PC-9 (cell line): ENCODE results near the gene ARHGDIG. TPM values are rescaled to one million over a fixed set of nuclear protein-coding genes. Genes with fewer than 3 reads are reported as not detected.
"Not testable (repeated sequence)": the region's sequence is repeated elsewhere in the genome, so short reads cannot be mapped to it uniquely, and the experiment has no call there.

ENCODE experiments used
- BruUV-seq: library from RNA; stranded (reverse); fragments of 400-500 nt; replicated peaks from 2 replicates; lab custom pipeline; 2021; lab: Mats Ljungman, UMichigan
- CTCF ChIA-PET: fragments of 300-600 bp; sonication (Branson Sonifier 250); formaldehyde crosslinking; loops from one replicate; lab custom pipeline; 2022; ENCODE audit warnings: antibody characterized with exemption; lab: Charles Lee
- POLR2A ChIA-PET: fragments of 300-600 bp; sonication (Branson Sonifier 250); formaldehyde crosslinking; loops from one replicate; lab custom pipeline; 2022; ENCODE audit warnings: antibody characterized with exemption; ENCODE audit not compliant: unreplicated experiment; lab: Charles Lee
- DNase-seq, 2 experiments: peaks; one replicate each; pipeline versions ENCODE4 v3.0.0 to v3.0.0-alpha.2; 2015 to 2022; ENCODE audit warnings: mixed read lengths in 1 of 2
- H2AFZ ChIP-seq: fragments of 200-600 bp; sonication (generic); 2 replicates; pipeline ENCODE4 v1.8.1; 2017; ENCODE audit warnings: antibody characterized with exemption
- H3F3A ChIP-seq: fragments of 200-600 bp; sonication (generic); 2 replicates; pipeline ENCODE4 v1.8.1; 2017; ENCODE audit warnings: antibody characterized with exemption, mild to moderate bottlenecking, low read depth; ENCODE audit not compliant: insufficient read depth
- H3K27ac ChIP-seq: fragments of 200-600 bp; sonication (generic); 2 replicates; pipeline ENCODE4 v1.6.1; 2016; ENCODE audit warnings: mixed run types
- H3K27me3 ChIP-seq: fragments of 200-600 bp; sonication (generic); 2 replicates; pipeline ENCODE4 v1.6.1; 2016; ENCODE audit warnings: low read depth, mixed run types; ENCODE audit not compliant: insufficient read depth
- H3K36me3 ChIP-seq: fragments of 200-600 bp; sonication (generic); 2 replicates; pipeline ENCODE4 v1.6.1; 2016; ENCODE audit warnings: low read depth, mixed run types
- H3K4me1 ChIP-seq: fragments of 200-600 bp; sonication (generic); replicated peaks from 2 replicates; pipeline ENCODE4 v1.6.1; 2016; ENCODE audit warnings: mixed run types; ENCODE audit not compliant: insufficient read depth
- H3K4me2 ChIP-seq: fragments of 200-600 bp; sonication (generic); 2 replicates; pipeline ENCODE4 v1.6.1; 2017; ENCODE audit warnings: mixed run types
- H3K4me3 ChIP-seq: fragments of 200-600 bp; sonication (generic); 2 replicates; pipeline ENCODE4 v1.6.1; 2016; ENCODE audit warnings: mixed run types
- H3K79me2 ChIP-seq: fragments of 200-600 bp; sonication (generic); 2 replicates; pipeline ENCODE4 v1.6.1; 2017; ENCODE audit warnings: low read depth, mixed run types
- H3K9me2 ChIP-seq: fragments of 200-600 bp; sonication (generic); 2 replicates; pipeline ENCODE4 v1.8.1; 2017; ENCODE audit warnings: mild to moderate bottlenecking; ENCODE audit not compliant: insufficient read depth
- H3K9me3 ChIP-seq: fragments of 200-600 bp; sonication (generic); 2 replicates; pipeline ENCODE4 v1.8.1; 2016; ENCODE audit warnings: low read depth; ENCODE audit not compliant: insufficient read depth
- H4K20me1 ChIP-seq: fragments of 200-600 bp; sonication (generic); 2 replicates; pipeline ENCODE4 v1.8.1; 2017; ENCODE audit not compliant: insufficient read depth
- CTCF ChIP-seq: fragments of 200-600 bp; sonication (generic); conservative IDR thresholded peaks from 2 replicates; pipeline ENCODE4 v1.6.1; 2017; ENCODE audit warnings: mixed run types, antibody characterized with exemption, mild to moderate bottlenecking, moderate library complexity
- EZH2 ChIP-seq: fragments of 200-600 bp; sonication (generic); IDR thresholded peaks from 2 replicates; pipeline ENCODE4 v1.8.0; 2017; ENCODE audit warnings: antibody characterized with exemption, low read depth
- intact Hi-C: fragments of 100-400 bp; cut with micrococcal nuclease; formaldehyde crosslinking; loops from one replicate; pipeline ENCODE4 v1.10.0; 2022; ENCODE audit not compliant: unreplicated experiment
- total RNA-seq: library from RNA; stranded (reverse); gene quantifications from 2 replicates; pipeline ENCODE4 v1.2.3, GENCODE V29; 2021

Gene ARHGDIG
- total RNA-seq, 1 experiment from 2014 or later = not detected

GRCh38 chr16:266258-267164, 13.9 kb upstream of the ARHGDIG start:
- CTCF ChIA-PET = no interaction called here

GRCh38 chr16:267562-267961, 12.8 kb upstream of the ARHGDIG start:
- H3K27me3 ChIP-seq, H3K9me2 ChIP-seq, H2AFZ ChIP-seq, H3K4me1 ChIP-seq, H3K27ac ChIP-seq, H3K9me3 ChIP-seq, H3K4me3 ChIP-seq, CTCF ChIA-PET, POLR2A ChIA-PET, H3F3A ChIP-seq, H3K36me3 ChIP-seq, H3K4me2 ChIP-seq, H4K20me1 ChIP-seq, intact Hi-C loops, BruUV-seq, DNase-seq, H3K79me2 ChIP-seq: not testable (repeated sequence)

More at GRCh38 chr16:266258-267164, 13.9 kb upstream of the ARHGDIG start:
- Histone ChIP-seq H3K4me1 (no peaks in the 10 kb centered on the region), H3K4me3 (no peak overlapping the region), H3K79me2 (no peaks in the 10 kb centered on the region), H3K9me3 (no peaks in the 10 kb centered on the region), H4K20me1 (no peaks in the 10 kb centered on the region), H3K9me2 (no peaks in the 10 kb centered on the region), H3K27ac (no peak overlapping the region), H2AFZ (no peak overlapping the region), H3K27me3 (peaks cover 5% of the 10 kb centered on the region; the same call in 1 of the 2 replicates), H3F3A (no peaks in the 10 kb centered on the region), H3K4me2 (no peak overlapping the region), H3K36me3 (no peaks in the 10 kb centered on the region)
- intact Hi-C loops = no loop called here
- no TSS peak for BruUV-seq
- POLR2A ChIA-PET = interaction anchor here (0.5 kb wide), 1 partner anchor 11 kb away, joined by 4 read pairs; no protein-coding TSS in a partner anchor
- DNase-seq = no peak
- TF ChIP-seq CTCF = no peak
- TF ChIP-seq EZH2 = no peak

GRCh38 chr16:268141-269053, 12.0 kb upstream of the ARHGDIG start:
- peak in 1 of 2 experiments; percentile 44 for DNase-seq
- Histone ChIP-seq H2AFZ (no peak overlapping the region), H3K27ac (no peak overlapping the region), H3K9me2 (no peaks in the 10 kb centered on the region), H3K36me3 (no peaks in the 10 kb centered on the region), H3K4me2 (no peak overlapping the region), H3K4me1 (no peaks in the 10 kb centered on the region), H3K79me2 (no peaks in the 10 kb centered on the region), H3K27me3 (peaks cover 8% of the 10 kb centered on the region), H3F3A (0 out of 2 replicates have a peak, but pooled peaks cover 5% of the 10 kb centered on the region), H3K4me3 (no peak overlapping the region), H3K9me3 (no peaks in the 10 kb centered on the region), H4K20me1 (no peaks in the 10 kb centered on the region)
- ChIA-PET POLR2A (interaction anchor here (0.6 to 0.7 kb wide), 3 partner anchors 11 to 123 kb away, joined by 3 to 5 read pairs (median 4); no protein-coding TSS in a partner anchor), CTCF (no interaction called here)
- no peak for TF ChIP-seq EZH2
- no peak for TF ChIP-seq CTCF
- BruUV-seq = TSS peak; percentile 32
- intact Hi-C loops = no loop called here
